VCaP (cell line): ENCODE results near the gene CBLB.

Experiments
- H3K27ac ChIP-seq: fragments of 450-650 bp; 2 replicates; pipeline ENCODE4 v1.5.1; 2017
- TF ChIP-seq, protein P1 (sequence below): fragments of 450-650 bp; conservative IDR thresholded peaks from 2 replicates; pipeline ENCODE4 v1.5.1; 2017; ENCODE audit warnings: mild to moderate bottlenecking, moderate library complexity

CBLB gene

DNA sequence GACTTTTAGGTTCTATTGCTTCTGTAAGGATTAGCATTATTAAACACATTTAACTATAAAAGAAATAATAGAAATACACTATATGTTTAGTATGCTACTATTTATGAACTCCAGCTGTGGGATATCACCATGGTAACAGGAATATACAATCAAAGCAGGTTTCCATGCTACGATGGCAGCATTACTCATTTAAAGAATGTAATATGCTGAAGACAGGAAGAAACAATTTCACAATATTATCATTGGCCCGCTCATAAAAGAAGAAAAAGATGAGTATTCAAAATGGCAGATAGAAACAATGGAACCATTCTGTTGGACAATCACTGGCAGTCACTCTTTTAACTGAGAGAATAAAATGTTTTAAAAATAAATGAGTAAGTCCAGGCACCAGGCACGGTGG, 153.4 kb downstream of the CBLB start:
- TF ChIP-seq, protein P1, sequence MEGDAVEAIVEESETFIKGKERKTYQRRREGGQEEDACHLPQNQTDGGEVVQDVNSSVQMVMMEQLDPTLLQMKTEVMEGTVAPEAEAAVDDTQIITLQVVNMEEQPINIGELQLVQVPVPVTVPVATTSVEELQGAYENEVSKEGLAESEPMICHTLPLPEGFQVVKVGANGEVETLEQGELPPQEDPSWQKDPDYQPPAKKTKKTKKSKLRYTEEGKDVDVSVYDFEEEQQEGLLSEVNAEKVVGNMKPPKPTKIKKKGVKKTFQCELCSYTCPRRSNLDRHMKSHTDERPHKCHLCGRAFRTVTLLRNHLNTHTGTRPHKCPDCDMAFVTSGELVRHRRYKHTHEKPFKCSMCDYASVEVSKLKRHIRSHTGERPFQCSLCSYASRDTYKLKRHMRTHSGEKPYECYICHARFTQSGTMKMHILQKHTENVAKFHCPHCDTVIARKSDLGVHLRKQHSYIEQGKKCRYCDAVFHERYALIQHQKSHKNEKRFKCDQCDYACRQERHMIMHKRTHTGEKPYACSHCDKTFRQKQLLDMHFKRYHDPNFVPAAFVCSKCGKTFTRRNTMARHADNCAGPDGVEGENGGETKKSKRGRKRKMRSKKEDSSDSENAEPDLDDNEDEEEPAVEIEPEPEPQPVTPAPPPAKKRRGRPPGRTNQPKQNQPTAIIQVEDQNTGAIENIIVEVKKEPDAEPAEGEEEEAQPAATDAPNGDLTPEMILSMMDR = no peak
- H3K27ac ChIP-seq = no peak overlapping the region

DNA sequence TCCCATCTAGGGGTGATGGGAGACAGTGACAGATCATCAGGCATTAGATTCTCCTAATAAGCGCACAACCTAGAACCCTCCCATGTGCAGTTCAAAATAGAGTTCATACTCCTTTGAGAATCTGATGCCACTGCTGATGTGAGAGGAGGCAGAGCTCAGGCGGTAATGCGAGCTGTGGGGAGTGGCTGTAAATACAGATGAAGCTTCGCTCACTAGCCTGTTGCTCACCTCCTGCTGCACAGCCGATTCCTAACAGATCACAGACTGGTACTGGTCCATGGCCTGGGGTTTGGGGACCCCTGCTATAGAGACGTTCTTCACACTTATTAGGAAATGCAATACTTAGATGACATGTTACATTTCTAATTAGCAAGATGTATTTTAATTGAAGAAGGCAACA, 154.4 kb downstream of the CBLB start:
- H3K27ac ChIP-seq = no peak overlapping the region
- TF ChIP-seq, protein P1 = no peak

DNA sequence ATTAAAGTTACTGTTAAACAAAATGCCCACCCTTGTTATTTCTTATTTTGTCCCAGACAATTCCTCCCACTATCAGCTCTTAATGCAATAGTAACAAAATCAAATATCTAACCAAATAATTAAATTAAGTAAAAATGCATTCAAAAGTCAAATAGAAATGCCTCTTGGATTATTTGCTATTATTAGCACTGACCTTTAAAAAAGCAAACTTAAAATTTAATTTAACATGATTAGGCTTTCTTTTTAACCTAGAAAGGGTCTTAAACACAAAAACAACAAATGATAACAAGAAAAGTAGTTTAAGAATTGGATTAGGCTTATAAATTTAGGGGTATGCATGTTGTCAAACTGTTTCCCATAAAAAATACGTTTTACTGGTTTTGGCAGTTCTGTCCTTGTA, 159.8 kb downstream of the CBLB start:
- TF ChIP-seq, protein P1 = no peak

DNA sequence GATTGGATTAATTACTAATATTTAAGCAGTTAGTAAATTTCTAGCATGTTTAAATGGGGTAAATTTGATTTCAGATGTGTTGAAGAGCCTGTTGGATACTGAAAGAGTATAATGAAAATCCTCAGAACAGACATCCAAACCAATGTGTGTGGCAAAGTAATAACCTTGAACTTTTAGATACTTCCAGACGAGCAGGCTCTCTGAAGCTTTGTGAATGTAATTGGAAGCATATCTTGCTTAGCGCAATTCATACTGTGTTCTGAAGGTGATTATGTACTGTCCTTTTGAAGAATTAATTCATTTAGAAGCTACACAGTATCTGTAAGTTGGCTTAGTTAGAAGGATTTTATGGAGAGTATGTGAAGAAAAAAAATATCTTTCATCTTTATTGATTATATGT, 161.8 kb downstream of the CBLB start:
- TF ChIP-seq, protein P1 = no peak
- H3K27ac ChIP-seq = no peak overlapping the region

More for the DNA sequence above, 159.8 kb downstream of the CBLB start:
- no peak overlapping the region for H3K27ac ChIP-seq

DNA sequence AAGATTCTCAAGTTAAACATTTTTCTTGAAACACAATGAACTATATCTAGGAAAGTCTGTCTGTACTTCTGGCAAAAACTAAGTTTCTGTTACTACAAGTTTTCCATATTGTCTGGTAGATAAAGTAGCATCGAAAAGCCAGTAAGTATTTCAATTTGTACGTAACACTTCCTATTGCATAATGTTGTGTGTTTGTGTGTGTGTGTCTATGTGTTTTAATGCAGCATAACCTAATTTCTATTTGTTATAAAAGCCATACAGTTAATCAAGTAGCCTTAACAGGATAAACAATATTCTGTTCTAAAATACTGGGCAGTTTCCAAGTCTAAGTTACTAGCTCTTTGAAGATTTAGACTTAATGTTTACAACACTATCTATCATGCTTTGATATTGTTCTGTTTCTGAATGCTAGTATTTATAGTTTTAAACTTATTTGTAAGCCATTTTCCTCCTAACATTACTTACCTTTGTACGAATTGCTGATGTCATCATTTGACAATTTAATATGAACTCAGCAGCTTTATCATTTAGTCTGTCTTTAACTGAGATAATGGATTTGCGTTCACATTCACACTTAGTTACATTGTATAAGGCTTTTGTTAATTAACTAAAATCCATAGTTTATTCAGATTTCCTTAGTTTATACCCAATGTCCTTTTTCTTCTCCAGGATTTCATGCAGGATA, 163.9 kb downstream of the CBLB start:
- TF ChIP-seq, protein P1 = no peak
- no peak overlapping the region for H3K27ac ChIP-seq

DNA sequence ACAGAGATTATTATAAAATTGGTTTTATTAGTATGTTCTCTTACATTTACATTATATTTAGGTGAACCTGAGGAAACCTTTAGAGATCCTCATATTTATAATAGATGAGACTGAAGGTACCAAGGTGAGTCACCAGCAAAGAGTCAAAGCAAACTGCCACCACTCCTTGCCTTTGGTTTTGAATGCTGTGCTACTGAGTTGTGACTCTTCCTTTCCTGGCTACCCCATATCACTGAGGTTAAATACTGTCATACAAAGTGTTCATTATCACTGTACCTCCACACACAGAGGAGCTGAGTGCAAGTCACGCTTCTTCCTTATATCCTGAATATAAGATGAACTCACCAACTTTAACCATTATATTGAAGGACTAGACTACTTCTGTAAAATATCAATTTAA, 168.2 kb downstream of the CBLB start:
- TF ChIP-seq, protein P1 = no peak
- H3K27ac ChIP-seq = no peak overlapping the region

DNA sequence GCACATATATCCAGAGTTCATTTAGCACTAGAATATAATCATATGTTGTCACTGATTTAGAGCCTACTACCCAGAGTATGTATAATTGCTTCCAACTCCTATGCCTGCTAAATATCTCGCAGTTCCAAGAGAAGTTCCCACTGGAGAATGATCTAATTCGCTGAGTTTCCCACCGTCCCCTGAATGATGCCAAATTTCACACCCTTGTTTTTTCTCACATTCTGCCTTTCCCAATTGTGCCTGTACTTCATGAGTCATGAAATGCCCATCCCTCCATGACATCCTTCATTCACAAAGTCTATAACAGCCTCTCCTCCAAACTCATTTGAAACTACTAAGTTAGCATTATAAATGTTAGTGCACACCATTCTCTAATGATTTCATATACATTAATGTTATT, 177.2 kb downstream of the CBLB start:
- TF ChIP-seq, protein P1 = no peak
- no peak overlapping the region for H3K27ac ChIP-seq
